ENCODE data around the gene CCDC50.

CCDC50 gene

DNA sequence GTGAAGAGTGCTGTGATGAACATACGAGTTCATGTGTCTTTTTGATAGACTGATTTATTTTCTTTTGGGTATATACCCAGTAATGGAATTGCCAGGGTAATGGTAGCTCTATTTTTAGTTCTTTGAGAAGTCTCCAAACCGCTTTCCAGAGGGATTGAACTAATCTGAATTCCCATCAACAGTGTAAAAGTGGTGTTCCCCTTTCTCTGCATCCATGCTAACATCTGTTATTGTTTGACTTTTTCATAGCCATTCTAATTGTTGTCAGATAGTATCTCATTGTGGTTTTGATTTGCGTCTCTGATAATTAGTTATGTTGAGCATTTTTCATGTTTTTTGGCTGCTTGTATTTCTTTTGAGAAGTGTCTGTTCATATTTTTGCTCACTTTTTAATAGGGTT is 55.9 kb downstream of the CCDC50 start:
- H3K27me3 Mint-ChIP-seq (ENCODE audit: low read depth, poor library complexity), result peaks cover 3% of the 10 kb centered on the region
- no peak for DNase-seq
- H3K4me3 Mint-ChIP-seq, result no peak overlapping the region
- H3K9me3 Mint-ChIP-seq, result no peaks in the 10 kb centered on the region
- peaks cover 70% of the 10 kb centered on the region for H3K36me3 Mint-ChIP-seq (ENCODE audit: low read depth)
- no peaks in the 10 kb centered on the region for H3K4me1 Mint-ChIP-seq
- no peak overlapping the region for H3K27ac Mint-ChIP-seq
- TF ChIP-seq, protein P1, sequence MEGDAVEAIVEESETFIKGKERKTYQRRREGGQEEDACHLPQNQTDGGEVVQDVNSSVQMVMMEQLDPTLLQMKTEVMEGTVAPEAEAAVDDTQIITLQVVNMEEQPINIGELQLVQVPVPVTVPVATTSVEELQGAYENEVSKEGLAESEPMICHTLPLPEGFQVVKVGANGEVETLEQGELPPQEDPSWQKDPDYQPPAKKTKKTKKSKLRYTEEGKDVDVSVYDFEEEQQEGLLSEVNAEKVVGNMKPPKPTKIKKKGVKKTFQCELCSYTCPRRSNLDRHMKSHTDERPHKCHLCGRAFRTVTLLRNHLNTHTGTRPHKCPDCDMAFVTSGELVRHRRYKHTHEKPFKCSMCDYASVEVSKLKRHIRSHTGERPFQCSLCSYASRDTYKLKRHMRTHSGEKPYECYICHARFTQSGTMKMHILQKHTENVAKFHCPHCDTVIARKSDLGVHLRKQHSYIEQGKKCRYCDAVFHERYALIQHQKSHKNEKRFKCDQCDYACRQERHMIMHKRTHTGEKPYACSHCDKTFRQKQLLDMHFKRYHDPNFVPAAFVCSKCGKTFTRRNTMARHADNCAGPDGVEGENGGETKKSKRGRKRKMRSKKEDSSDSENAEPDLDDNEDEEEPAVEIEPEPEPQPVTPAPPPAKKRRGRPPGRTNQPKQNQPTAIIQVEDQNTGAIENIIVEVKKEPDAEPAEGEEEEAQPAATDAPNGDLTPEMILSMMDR (IDR thresholded peaks at IDR 0.05), result no peak

DNA sequence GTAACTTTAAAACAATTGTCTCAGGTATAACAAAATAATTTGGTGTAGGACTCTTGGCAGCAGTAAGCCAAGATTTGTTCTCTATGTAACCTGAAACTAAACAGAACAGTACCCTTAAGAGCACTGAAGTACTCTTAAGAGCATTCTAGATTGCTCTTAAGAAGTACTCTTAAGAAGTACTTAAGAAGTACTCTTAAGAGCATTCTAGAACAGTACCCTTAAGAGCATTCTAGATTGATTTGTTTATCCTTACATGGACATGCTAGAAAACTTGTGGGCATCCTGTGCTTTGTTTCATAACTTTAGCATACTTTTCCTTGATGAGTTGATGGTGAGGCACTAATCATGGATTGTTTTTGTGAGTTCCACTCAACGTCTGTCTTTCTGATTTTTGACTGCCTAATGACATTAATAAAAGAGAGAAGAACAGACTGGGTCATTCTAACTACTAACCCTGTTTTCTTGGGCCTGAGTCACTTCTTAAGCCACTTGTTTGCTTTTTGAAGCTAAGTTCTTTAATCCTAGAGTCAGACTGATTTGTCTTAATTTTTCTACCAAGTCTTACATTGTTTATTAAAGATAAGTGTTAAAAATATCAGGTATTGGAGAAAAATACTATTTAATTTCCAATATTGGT is 58.4 kb downstream of the CCDC50 start:
- Mint-ChIP-seq H3K4me3 (no peak overlapping the region), H3K36me3 (ENCODE audit: low read depth) (peaks cover 76% of the 10 kb centered on the region), H3K9me3 (no peaks in the 10 kb centered on the region), H3K27me3 (ENCODE audit: low read depth, poor library complexity) (peaks cover 3% of the 10 kb centered on the region), H3K4me1 (no peaks in the 10 kb centered on the region), H3K27ac (no peak overlapping the region)
- TF ChIP-seq, protein P1 (IDR thresholded peaks at IDR 0.05), result no peak
- no peak for DNase-seq

DNA sequence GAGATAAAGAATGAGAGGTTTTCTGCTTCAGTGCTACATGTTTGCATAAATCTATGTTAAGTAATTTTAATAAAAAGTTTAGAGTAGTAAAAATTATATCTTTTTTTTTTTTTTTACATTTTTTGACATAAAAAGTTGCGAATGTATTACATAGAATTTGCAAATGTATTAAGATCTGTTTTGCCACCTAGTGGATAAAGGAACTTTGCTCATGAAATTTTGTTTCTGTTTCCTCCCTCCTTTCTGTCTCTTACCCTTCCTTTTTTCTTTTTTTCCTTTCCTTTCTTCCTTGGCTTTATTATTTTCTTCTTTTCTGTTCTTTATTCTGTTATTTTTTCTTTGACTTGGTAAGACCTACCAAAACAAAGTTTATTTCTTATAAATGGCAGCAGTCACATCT is 59.6 kb downstream of the CCDC50 start:
- Mint-ChIP-seq H3K27me3 (ENCODE audit: low read depth, poor library complexity) (peaks cover 3% of the 10 kb centered on the region), H3K36me3 (ENCODE audit: low read depth) (peaks cover 63% of the 10 kb centered on the region), H3K4me3 (no peak overlapping the region), H3K9me3 (no peaks in the 10 kb centered on the region), H3K27ac (no peak overlapping the region), H3K4me1 (no peaks in the 10 kb centered on the region)
- no peak for DNase-seq
- TF ChIP-seq, protein P1 (IDR thresholded peaks at IDR 0.05), result no peak

DNA sequence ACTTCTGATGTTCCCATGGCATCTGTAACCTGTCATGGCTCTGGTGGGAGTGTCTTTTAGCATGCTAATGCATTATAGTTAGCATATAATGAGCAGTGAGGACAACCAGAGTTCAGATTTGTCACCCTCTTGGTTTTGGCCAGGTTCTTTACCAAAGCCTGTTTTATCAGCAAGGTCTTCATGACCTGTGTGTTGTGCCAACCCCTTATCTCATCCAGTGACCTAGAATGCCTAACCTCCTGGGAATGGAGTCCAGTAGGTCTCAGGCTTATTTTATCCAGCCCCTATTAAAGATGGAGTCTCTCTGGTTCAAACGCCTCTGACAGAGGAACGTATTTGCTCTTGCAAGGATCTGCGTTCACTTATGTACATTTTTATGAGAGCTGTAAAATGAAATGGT is 61.4 kb downstream of the CCDC50 start:
- Mint-ChIP-seq H3K4me3 (no peak overlapping the region), H3K36me3 (ENCODE audit: low read depth) (peaks cover 45% of the 10 kb centered on the region), H3K27me3 (ENCODE audit: low read depth, poor library complexity) (no peaks in the 10 kb centered on the region), H3K9me3 (no peaks in the 10 kb centered on the region), H3K4me1 (no peaks in the 10 kb centered on the region), H3K27ac (no peak overlapping the region)
- TF ChIP-seq, protein P1 (IDR thresholded peaks at IDR 0.05), result no peak
- no peak for DNase-seq

DNA sequence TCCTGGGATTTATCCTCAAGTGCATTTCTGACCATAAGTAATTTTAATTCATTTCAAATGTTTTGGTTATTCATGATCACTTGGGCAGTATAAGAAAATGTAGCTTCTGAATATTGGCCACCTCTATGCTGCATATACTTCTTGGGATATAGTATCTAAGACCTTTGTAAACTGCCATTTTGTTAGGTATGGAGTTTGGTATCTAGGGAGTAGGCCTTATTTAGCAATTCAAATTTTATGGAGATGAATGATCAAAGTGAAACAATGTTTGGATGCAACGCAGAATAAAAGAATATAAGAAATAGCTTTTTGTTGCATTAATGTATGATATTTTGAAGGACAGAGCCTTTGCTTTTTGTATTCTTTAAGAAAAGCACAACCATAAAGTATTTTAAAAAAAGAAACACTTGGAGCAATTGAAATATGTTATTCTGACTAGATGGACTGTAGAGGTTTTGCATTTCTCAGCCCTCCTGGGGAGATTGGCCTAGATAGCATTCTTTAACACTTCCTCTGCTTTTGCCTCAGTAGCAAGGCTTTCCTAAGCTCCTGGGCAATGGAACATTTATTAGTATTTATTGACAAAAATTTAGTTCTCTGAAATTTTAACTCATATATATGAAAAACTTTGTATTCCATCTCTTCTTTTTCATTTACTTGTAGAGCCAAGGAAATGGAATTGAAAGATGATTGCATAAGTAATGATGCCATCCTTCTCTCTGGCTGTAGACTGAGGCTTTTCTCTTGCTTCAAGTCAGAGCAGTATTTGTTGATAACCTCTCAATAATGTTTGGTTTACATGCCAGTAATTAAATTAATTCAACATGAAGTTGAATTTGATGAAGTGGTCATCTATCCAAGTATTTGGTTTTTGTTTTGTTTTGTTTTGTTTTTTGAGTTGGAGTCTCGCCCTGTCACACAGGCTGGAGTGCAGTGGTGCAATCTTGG is 62.9 kb downstream of the CCDC50 start:
- Mint-ChIP-seq H3K9me3 (no peaks in the 10 kb centered on the region), H3K27ac (no peak overlapping the region), H3K27me3 (ENCODE audit: low read depth, poor library complexity) (no peaks in the 10 kb centered on the region), H3K4me3 (no peak overlapping the region), H3K4me1 (no peaks in the 10 kb centered on the region), H3K36me3 (ENCODE audit: low read depth) (peaks cover 37% of the 10 kb centered on the region)
- TF ChIP-seq, protein P1 (IDR thresholded peaks at IDR 0.05), result no peak
- no peak for DNase-seq
